PC-9 (cell line): ENCODE data around the gene ATP8B3. TPM values are rescaled to one million over a fixed set of nuclear protein-coding genes. Genes with fewer than 3 reads are reported as not detected.

ENCODE experiments used
- BruUV-seq: library from RNA; stranded (reverse); fragments of 400-500 nt; replicated peaks from 2 replicates; lab custom pipeline; 2021; lab: Mats Ljungman, UMichigan
- CTCF ChIA-PET: fragments of 300-600 bp; sonication (Branson Sonifier 250); formaldehyde crosslinking; loops from one replicate; lab custom pipeline; 2022; ENCODE audit warnings: antibody characterized with exemption; lab: Charles Lee
- POLR2A ChIA-PET: fragments of 300-600 bp; sonication (Branson Sonifier 250); formaldehyde crosslinking; loops from one replicate; lab custom pipeline; 2022; ENCODE audit warnings: antibody characterized with exemption; ENCODE audit not compliant: unreplicated experiment; lab: Charles Lee
- DNase-seq, 2 experiments: peaks; one replicate each; pipeline versions ENCODE4 v3.0.0 to v3.0.0-alpha.2; 2015 to 2022; ENCODE audit warnings: mixed read lengths in 1 of 2
- H2AFZ ChIP-seq: fragments of 200-600 bp; sonication (generic); 2 replicates; pipeline ENCODE4 v1.8.1; 2017; ENCODE audit warnings: antibody characterized with exemption
- H3F3A ChIP-seq: fragments of 200-600 bp; sonication (generic); 2 replicates; pipeline ENCODE4 v1.8.1; 2017; ENCODE audit warnings: antibody characterized with exemption, mild to moderate bottlenecking, low read depth; ENCODE audit not compliant: insufficient read depth
- H3K27ac ChIP-seq: fragments of 200-600 bp; sonication (generic); 2 replicates; pipeline ENCODE4 v1.6.1; 2016; ENCODE audit warnings: mixed run types
- H3K27me3 ChIP-seq: fragments of 200-600 bp; sonication (generic); 2 replicates; pipeline ENCODE4 v1.6.1; 2016; ENCODE audit warnings: low read depth, mixed run types; ENCODE audit not compliant: insufficient read depth
- H3K36me3 ChIP-seq: fragments of 200-600 bp; sonication (generic); 2 replicates; pipeline ENCODE4 v1.6.1; 2016; ENCODE audit warnings: low read depth, mixed run types
- H3K4me1 ChIP-seq: fragments of 200-600 bp; sonication (generic); replicated peaks from 2 replicates; pipeline ENCODE4 v1.6.1; 2016; ENCODE audit warnings: mixed run types; ENCODE audit not compliant: insufficient read depth
- H3K4me2 ChIP-seq: fragments of 200-600 bp; sonication (generic); 2 replicates; pipeline ENCODE4 v1.6.1; 2017; ENCODE audit warnings: mixed run types
- H3K4me3 ChIP-seq: fragments of 200-600 bp; sonication (generic); 2 replicates; pipeline ENCODE4 v1.6.1; 2016; ENCODE audit warnings: mixed run types
- H3K79me2 ChIP-seq: fragments of 200-600 bp; sonication (generic); 2 replicates; pipeline ENCODE4 v1.6.1; 2017; ENCODE audit warnings: low read depth, mixed run types
- H3K9me2 ChIP-seq: fragments of 200-600 bp; sonication (generic); 2 replicates; pipeline ENCODE4 v1.8.1; 2017; ENCODE audit warnings: mild to moderate bottlenecking; ENCODE audit not compliant: insufficient read depth
- H3K9me3 ChIP-seq: fragments of 200-600 bp; sonication (generic); 2 replicates; pipeline ENCODE4 v1.8.1; 2016; ENCODE audit warnings: low read depth; ENCODE audit not compliant: insufficient read depth
- H4K20me1 ChIP-seq: fragments of 200-600 bp; sonication (generic); 2 replicates; pipeline ENCODE4 v1.8.1; 2017; ENCODE audit not compliant: insufficient read depth
- CTCF ChIP-seq: fragments of 200-600 bp; sonication (generic); conservative IDR thresholded peaks from 2 replicates; pipeline ENCODE4 v1.6.1; 2017; ENCODE audit warnings: mixed run types, antibody characterized with exemption, mild to moderate bottlenecking, moderate library complexity
- EZH2 ChIP-seq: fragments of 200-600 bp; sonication (generic); IDR thresholded peaks from 2 replicates; pipeline ENCODE4 v1.8.0; 2017; ENCODE audit warnings: antibody characterized with exemption, low read depth
- intact Hi-C: fragments of 100-400 bp; cut with micrococcal nuclease; formaldehyde crosslinking; loops from one replicate; pipeline ENCODE4 v1.10.0; 2022; ENCODE audit not compliant: unreplicated experiment
- total RNA-seq: library from RNA; stranded (reverse); gene quantifications from 2 replicates; pipeline ENCODE4 v1.2.3, GENCODE V29; 2021

ATP8B3 gene
- total RNA-seq, 1 experiment from 2014 or later: 8.3 TPM

DNA sequence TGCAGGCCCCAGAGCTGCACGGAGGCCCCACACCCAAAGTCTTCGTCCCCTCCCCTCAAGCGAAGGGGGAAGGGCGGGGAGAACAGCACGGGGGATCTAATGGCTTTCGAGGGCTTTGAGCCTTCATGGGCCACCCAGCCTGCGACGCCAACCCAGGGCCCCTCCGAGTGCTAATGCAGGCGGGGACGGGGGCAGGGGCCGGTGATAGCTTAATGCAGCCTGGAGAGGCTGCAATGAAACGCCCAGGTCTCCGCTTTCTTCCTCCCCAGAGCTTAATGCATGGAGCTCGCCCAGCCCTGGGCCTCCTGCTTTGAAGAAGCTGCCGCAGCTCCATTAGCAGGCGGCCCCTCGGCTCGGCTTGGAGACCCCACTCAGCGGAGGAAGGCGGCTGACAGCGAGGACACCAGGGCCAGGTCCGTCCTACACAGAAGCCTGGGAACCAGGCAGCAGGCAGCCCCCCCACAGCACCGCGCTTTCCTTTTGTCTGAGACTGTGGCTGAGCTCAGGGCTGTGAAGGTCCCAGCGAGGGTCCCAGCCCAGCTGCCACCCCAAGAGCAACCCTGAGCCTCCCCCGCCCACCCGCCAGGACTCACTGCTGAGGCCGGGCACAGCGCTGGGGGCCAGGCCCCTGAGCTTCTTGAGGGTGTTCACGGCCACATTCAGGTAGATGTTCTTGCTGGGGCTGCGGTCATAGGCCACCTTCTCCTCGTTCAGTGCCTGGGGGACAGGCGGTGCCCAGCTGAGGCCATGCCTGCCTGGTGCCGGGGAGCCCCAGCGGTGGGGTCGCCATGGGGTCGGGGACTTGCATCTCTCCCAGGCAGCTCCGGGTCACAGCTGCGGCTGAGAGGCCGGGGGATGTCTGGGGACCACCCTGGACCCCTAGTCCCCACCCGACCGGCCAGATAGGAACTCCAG, 7.5 kb upstream of the ATP8B3 start:
- no peaks in the 10 kb centered on the region for H3F3A ChIP-seq
- H3K4me2 ChIP-seq: no peak overlapping the region
- intact Hi-C loops: no loop called here
- no peaks in the 10 kb centered on the region for H3K9me2 ChIP-seq
- CTCF ChIA-PET: no interaction called here
- no peak for DNase-seq
- no peaks in the 10 kb centered on the region for H3K4me1 ChIP-seq
- H2AFZ ChIP-seq: no peak overlapping the region
- TF ChIP-seq CTCF (no peak), EZH2 (no peak)
- H3K9me3 ChIP-seq: no peaks in the 10 kb centered on the region
- no peak overlapping the region for H3K27ac ChIP-seq
- H3K36me3 ChIP-seq: no peaks in the 10 kb centered on the region
- BruUV-seq: no TSS peak
- POLR2A ChIA-PET: interaction anchor here (0.6 kb wide), 1 partner anchor 12 kb away, joined by 7 read pairs; no protein-coding TSS in a partner anchor
- H3K79me2 ChIP-seq: no peaks in the 10 kb centered on the region
- no peaks in the 10 kb centered on the region for H3K27me3 ChIP-seq
- no peak overlapping the region for H3K4me3 ChIP-seq
- no peaks in the 10 kb centered on the region; the same call in 1 of the 2 replicates for H4K20me1 ChIP-seq

DNA sequence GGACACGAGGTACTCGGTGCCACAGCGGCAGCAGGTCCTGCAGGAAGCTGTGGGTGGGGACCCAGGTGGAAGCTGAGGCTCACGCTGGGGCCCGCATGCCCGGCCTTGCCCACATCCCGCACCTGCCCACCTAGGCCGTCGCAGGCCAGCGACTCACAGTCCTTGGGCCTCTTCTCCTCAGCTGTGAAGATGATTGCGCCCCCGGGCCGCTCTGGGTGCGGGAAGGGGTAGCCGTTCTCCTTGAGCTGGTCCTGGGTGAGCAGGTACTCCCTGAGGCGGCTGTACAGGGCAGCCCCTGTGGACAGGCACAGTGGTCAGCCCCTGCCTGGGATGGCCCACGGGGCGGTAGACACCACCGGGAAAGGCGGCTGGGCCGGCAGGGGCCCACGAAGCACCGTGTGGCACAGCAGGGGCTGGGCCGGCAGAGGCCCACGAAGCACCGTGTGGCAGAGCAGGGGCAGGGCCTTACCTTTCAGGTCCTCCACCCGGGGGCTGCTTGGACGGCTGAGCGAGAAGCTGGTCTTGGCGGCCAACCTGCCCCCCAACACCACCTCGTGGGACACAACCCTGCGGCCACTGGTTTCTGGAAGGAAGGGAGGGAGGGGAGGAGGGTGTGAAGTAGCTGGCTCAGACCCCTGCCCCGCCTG, 6.6 kb upstream of the ATP8B3 start:
- BruUV-seq: no TSS peak
- DNase-seq: no peak
- Histone ChIP-seq H3K27me3 (no peaks in the 10 kb centered on the region), H3K9me2 (no peaks in the 10 kb centered on the region), H3K79me2 (no peaks in the 10 kb centered on the region), H3K4me3 (no peak overlapping the region), H3K9me3 (no peaks in the 10 kb centered on the region), H3F3A (no peaks in the 10 kb centered on the region), H3K36me3 (no peaks in the 10 kb centered on the region), H2AFZ (no peak overlapping the region), H3K4me1 (no peaks in the 10 kb centered on the region), H3K27ac (no peak overlapping the region), H4K20me1 (no peaks in the 10 kb centered on the region; the same call in 1 of the 2 replicates), H3K4me2 (no peak overlapping the region)
- intact Hi-C loops: no loop called here
- no peak for TF ChIP-seq CTCF
- no peak for TF ChIP-seq EZH2
- CTCF ChIA-PET: no interaction called here
- POLR2A ChIA-PET: interaction anchor here (0.6 kb wide), 2 partner anchors 11 to 442 kb away, joined by 5 to 7 read pairs; no protein-coding TSS in a partner anchor

GRCh38 chr19:1817553-1818179, 5.6 kb upstream of the ATP8B3 start:
- BruUV-seq: no TSS peak
- Histone ChIP-seq H3K79me2 (no peaks in the 10 kb centered on the region), H2AFZ (no peak overlapping the region), H3F3A (no peaks in the 10 kb centered on the region; the same call in 1 of the 2 replicates), H3K9me2 (no peaks in the 10 kb centered on the region), H3K9me3 (no peaks in the 10 kb centered on the region), H4K20me1 (no peaks in the 10 kb centered on the region; the same call in 1 of the 2 replicates), H3K4me3 (no peak overlapping the region), H3K27me3 (no peaks in the 10 kb centered on the region), H3K4me2 (no peak overlapping the region), H3K36me3 (no peaks in the 10 kb centered on the region), H3K4me1 (no peaks in the 10 kb centered on the region; the same call in 1 of the 2 replicates), H3K27ac (no peak overlapping the region)
- CTCF ChIA-PET: no interaction called here
- no peak for DNase-seq
- intact Hi-C loops: no loop called here
- POLR2A ChIA-PET: no interaction called here
- TF ChIP-seq EZH2 (no peak), CTCF (no peak)
